GM19468 (cell line): Measurements from ENCODE around the gene C1QTNF3.
"Not testable (repeated sequence)": the region's sequence is repeated elsewhere in the genome, so short reads cannot be mapped to it uniquely, and the experiment has no call there.

ENCODE experiments used
- ATAC-seq: cut with Tn5 transposase; IDR thresholded peaks from one replicate; pipeline ENCODE4 v1.9.1; 2021; ENCODE audit warnings: mild to moderate bottlenecking, moderate library complexity, moderate number of reproducible peaks; ENCODE audit not compliant: unreplicated experiment; ENCODE audit errors: extremely low read depth

C1QTNF3 gene

DNA sequence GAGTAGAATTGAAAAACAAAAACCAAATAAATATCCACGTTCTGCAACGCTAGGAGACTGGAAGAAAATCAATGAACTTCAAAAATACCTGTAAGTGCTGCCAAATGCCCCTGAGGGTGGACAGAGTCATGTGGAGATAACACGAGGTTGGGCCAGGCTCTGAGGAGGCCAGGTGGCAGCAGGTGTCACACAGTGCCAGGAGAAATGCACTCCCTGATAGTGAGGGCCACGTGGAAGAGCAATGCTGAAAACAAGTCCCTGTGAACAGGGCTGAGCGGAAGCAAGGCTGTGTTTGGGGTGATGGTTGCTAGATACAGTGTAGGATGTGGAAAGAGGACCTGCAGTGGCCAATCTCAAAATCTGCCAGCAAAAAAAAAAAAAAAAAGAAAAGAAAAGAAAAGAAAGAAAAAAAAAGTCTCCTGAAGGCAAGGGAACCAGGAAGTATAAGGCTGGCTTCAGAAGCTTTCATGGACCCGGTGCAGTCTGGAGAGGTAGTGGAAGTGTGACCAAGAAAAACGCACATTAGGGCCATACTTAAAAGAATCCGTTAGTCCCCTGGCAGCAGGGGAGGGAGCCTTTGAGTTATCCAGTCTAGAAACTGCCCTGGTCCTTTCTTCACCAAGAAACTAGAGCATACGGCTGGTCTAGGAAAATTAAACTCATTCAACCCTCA, 16.8 kb downstream of the C1QTNF3 start:
- ATAC-seq, result no peak

GRCh38 chr5:34022121-34022705, 20.8 kb downstream of the C1QTNF3 start:
- peak; percentile 96 for ATAC-seq

DNA sequence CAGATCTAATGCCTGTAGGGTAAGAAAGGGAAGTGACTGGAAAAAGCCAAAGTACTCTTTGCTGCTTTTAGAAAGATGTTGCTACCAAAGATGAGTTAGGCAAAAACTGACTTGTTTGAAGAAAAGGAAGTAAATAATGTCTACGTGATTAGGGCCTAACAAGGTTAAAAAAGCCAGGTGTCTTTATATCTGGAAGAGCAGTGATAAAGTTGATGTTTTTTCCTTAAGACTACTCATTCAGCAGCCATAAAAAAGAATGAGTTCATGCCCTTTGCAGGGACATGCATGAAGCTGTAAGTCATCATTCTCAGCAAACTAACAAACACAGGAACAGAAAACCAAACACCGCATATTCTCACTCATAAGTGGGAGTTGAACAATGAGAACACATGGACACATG, 21.7 kb downstream of the C1QTNF3 start:
- no peak for ATAC-seq

GRCh38 chr5:34020726-34021125, 22.3 kb downstream of the C1QTNF3 start:
- no peak for ATAC-seq

- no peak for ATAC-seq
These were observed 25.8 kb downstream of the C1QTNF3 start for GRCh38 chr5:34017254-34017653.

- ATAC-seq, result no peak
These were observed 26.3 kb downstream of the C1QTNF3 start for GRCh38 chr5:34016750-34017149.

- no peak for ATAC-seq
These were observed 26.8 kb downstream of the C1QTNF3 start for GRCh38 chr5:34016222-34016621.

DNA sequence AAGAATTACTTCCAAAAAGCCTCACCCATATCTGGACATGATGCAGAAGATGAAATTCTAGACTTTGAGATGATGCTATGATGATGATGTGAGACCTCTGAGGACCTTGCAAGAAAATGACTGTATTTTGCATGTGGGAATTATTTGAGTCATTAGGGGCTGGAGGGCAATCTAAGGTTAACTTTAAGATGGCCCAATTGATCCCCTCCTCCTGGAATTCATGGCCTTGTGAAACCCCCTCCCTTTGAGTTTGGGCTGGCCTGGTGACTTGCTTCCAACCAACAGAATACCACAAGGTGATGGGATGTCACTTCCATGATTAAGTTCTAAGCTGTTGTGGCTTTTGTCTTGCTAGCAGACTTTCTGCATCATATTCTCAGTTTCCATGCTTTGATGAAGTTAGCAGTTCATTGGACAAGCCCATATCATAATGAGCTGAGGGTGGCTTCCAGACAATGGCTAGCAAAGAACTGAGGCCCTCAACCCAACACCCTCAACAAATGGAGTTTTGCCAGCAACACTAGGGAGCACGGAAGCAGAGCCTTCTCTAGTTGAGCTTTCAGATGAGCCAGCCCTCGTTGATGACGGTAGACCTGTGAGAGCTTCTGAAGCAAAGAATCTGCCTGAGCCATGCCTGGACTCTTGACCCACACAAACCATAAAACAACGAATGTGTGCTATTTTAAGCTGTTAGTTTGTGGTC, 27.7 kb downstream of the C1QTNF3 start:
- no peak for ATAC-seq

DNA sequence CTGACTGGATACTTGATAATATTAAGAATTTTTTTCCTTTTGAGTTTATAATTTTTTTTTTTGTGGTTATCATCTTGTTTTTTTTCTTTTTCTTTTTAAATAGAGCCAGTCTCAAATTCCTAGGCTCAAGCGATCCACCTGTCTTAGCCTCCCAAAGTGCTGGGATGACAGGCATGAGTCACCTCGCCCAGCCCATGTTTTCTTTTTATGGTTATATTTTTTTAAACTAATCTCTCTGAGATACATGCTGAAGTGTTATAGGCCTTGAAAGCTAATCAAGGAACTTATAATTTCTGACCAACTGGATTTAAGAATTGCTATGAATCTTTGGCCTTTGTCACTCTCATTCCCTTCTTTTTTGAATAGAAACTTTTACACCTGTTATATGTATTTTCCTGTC, 28.4 kb downstream of the C1QTNF3 start:
- ATAC-seq, result no peak

- ATAC-seq, result no peak
These were observed 29.5 kb downstream of the C1QTNF3 start for GRCh38 chr5:34013547-34013946.

- ATAC-seq, result no peak
These were observed 30.2 kb downstream of the C1QTNF3 start for GRCh38 chr5:34012791-34013190.

- no peak for ATAC-seq
These were observed 31.5 kb downstream of the C1QTNF3 start for GRCh38 chr5:34011536-34011935.

GRCh38 chr5:34010146-34010545, 32.9 kb downstream of the C1QTNF3 start:
- not testable (repeated sequence) for ATAC-seq

- ATAC-seq, result no peak
These were observed 33.4 kb downstream of the C1QTNF3 start for GRCh38 chr5:34009610-34010009.

GRCh38 chr5:34008802-34009201, 34.2 kb downstream of the C1QTNF3 start:
- ATAC-seq, result no peak

DNA sequence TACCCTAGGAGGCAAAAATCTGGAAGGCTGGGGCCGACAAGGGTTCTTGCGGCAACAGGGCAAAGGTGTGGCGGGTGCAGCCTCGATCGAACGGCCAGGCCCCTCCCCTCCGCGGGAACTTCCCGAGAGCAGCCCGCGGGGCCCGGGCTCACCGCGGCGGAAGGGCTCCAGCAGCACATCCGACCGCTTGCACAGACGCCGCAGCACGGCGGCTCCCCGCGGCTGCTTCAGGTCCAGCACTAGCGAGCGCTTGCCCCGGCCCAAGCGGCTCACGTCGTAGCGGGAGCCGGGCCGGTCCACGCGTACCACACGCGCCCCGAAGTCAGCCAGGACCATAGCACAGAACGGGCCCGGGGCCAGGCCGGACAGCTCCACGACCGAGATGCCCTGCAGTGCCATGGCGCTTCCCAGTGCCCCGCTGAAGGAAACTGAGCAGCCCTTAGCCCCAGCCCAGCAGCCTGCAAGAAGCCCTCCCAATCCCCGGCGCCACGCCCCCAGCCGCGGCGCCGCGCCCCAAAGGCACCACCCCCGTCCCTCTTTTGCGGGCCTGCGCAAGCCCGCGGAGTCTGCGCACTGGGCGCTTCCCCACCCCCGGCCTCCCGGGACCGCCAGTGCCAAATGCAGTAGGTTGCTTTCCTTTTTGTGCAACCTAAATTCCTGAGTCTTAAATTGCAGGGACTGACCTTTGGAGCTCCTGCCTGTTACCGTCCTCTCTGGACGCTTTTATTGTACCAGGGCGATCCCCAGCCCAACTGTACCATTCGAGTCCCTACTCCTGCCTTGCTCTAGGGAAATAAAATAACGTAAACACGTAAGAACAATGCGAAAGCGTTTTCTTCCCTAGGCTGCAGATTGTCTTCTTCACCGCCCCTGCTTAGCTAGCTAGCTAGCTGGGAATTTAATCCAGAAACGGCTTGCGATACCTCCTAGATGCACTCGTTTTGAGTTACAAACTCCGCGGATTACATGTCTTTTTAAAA, 35.1 kb downstream of the C1QTNF3 start, which contains the start of gene AMACR:
TSS of gene AMACR (minus strand) at position 430 of the 980 bp plus-strand sequence. CDS start at position 399, 31 bp downstream.
- peak; percentile 78 for ATAC-seq

GRCh38 chr5:34007201-34007620, 35.8 kb downstream of the C1QTNF3 start:
- ATAC-seq, result no peak

DNA sequence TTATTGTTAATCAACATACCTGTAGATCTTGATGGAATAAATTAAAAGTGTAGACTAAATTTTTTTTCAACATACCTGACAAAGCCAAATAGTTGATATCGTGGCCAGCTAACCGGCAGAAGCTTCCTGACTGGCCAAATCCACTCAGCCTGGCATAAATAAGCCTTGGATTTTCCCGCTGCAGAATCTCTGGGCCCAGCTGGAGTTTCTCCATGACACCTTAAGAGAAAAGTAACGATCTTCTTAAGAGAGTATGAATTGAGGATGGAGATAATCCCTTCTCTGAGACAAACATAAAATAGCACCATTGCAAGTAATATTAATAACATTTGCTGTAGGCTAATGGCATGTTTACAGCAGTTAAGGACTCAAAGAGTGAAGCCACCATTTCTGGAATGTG, 37.3 kb downstream of the C1QTNF3 start:
- ATAC-seq, result no peak

DNA sequence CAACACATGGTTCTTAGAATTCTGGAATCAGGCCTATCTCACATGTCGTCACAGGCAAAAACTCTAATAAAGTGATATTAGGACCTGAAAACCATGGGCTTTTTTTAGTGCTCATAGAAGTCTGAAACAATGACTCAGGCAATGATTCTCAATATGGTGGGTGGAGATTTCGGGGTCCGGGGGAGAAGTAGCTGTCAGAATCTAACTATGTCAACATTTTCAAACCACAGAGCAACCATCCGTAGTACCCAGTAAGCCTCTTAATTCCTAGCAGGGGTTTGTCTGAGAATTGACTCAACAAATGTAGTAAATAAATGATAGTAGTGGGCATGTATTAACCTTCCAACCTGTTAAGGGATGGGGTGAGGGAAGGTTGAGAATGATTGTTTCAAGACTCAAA, 37.8 kb downstream of the C1QTNF3 start:
- ATAC-seq, result no peak

GRCh38 chr5:34003941-34004340, 39.1 kb downstream of the C1QTNF3 start:
- ATAC-seq, result no peak
